ENCODE measurements around the gene TLNRD1.

The TLNRD1 gene

DNA sequence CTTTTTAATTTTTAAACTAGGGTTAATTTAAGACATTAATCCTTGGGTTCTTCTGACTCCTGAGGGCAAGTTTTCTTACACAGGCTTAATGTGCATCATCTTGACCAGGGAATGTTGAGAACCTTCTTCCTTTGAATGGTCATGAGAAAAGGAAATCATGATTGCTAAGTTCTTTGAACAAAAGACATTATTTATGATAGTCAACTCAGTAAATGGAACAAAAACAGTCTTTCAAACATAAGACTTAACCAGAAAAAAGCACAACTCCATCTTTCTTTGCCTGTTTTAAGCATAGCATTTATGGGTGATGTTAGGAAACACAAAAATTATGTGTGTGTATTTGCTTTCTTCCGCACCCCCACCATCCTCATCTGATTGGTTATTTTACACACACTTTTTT, 5.4 kb downstream of the TLNRD1 start:
- Histone ChIP-seq H3K36me3 (ENCODE audit: control insufficient read depth, insufficient read depth, low read length) (peaks cover 4% of the 10 kb centered on the region; the same call in 1 of the 2 replicates), H3K27me3 (replicated peaks; ENCODE audit: control insufficient read depth, insufficient read depth, low read length) (no peaks in the 10 kb centered on the region), H3K4me3 (replicated peaks; ENCODE audit: low read depth, low read length) (no peak overlapping the region)
- TF ChIP-seq, protein P1, sequence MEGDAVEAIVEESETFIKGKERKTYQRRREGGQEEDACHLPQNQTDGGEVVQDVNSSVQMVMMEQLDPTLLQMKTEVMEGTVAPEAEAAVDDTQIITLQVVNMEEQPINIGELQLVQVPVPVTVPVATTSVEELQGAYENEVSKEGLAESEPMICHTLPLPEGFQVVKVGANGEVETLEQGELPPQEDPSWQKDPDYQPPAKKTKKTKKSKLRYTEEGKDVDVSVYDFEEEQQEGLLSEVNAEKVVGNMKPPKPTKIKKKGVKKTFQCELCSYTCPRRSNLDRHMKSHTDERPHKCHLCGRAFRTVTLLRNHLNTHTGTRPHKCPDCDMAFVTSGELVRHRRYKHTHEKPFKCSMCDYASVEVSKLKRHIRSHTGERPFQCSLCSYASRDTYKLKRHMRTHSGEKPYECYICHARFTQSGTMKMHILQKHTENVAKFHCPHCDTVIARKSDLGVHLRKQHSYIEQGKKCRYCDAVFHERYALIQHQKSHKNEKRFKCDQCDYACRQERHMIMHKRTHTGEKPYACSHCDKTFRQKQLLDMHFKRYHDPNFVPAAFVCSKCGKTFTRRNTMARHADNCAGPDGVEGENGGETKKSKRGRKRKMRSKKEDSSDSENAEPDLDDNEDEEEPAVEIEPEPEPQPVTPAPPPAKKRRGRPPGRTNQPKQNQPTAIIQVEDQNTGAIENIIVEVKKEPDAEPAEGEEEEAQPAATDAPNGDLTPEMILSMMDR (IDR thresholded peaks at IDR 0.05; ENCODE audit: insufficient read depth, low read length, poor library complexity, severe bottlenecking), result no peak
- DNase-seq (ENCODE audit: extremely low read depth, insufficient read length), result no peak

DNA sequence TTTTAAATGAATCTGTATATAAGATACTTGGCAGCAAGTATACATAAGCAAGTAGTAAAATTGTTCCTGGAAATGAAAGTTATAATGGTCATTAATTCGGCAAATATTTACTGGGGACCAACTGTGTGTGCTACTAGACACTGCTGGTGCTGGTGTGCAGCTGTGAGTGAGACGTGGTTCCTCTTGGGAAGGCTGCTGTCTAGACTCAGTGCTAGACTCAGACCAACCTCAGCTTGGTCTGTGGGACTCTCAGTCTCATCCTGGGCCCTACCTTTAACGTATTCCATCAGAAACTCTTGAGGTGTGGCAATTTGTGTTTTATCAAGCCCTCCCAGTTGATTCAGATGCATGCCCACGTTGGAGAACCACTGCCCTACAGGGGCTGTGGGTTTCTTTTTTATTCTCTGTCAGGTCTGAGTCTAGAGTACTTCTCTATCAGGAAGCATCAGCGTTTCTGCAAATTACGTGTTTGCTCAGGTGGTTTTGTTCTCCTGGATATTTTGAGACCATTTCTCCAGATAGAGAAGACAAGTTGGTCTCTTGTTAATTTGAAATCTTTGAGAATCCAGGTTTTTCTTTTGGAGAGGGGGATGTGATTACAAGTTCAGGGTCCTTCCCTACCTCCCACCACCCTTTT, 6.8 kb downstream of the TLNRD1 start:
- no peak for DNase-seq (ENCODE audit: extremely low read depth, insufficient read length)

DNA sequence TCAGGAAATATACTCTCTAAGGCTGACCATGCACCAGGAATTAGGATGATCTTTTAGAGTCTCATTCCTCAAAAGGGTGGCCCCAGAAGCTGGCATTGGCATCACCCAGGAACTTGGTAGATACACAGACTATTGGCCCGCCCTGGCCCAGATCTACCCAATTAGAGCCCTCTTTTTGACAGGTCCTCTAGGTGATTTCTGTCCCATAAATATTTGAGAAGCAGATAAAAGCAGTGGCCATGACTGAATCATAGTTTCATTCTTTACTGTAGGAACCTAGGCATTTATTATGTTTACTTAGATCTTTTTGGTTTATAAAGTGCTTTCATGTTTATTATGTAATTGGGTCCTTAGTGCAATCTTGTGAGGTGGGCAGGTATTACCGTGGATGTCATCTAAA, 7.6 kb downstream of the TLNRD1 start:
- no peak for DNase-seq (ENCODE audit: extremely low read depth, insufficient read length)
- Histone ChIP-seq H3K4me3 (replicated peaks; ENCODE audit: low read depth, low read length) (no peak overlapping the region), H3K36me3 (ENCODE audit: control insufficient read depth, insufficient read depth, low read length) (no peaks in the 10 kb centered on the region; the same call in 1 of the 2 replicates), H3K27me3 (replicated peaks; ENCODE audit: control insufficient read depth, insufficient read depth, low read length) (no peaks in the 10 kb centered on the region)
- TF ChIP-seq, protein P1 (IDR thresholded peaks at IDR 0.05; ENCODE audit: insufficient read depth, low read length, poor library complexity, severe bottlenecking), result no peak

More for the DNA sequence above, 6.8 kb downstream of the TLNRD1 start:
- H3K36me3 ChIP-seq (ENCODE audit: control insufficient read depth, insufficient read depth, low read length), result peaks cover 4% of the 10 kb centered on the region; the same call in 1 of the 2 replicates
- no peaks in the 10 kb centered on the region for H3K27me3 ChIP-seq (replicated peaks; ENCODE audit: control insufficient read depth, insufficient read depth, low read length)
- no peak overlapping the region for H3K4me3 ChIP-seq (replicated peaks; ENCODE audit: low read depth, low read length)
- TF ChIP-seq, protein P1 (IDR thresholded peaks at IDR 0.05; ENCODE audit: insufficient read depth, low read length, poor library complexity, severe bottlenecking), result no peak

DNA sequence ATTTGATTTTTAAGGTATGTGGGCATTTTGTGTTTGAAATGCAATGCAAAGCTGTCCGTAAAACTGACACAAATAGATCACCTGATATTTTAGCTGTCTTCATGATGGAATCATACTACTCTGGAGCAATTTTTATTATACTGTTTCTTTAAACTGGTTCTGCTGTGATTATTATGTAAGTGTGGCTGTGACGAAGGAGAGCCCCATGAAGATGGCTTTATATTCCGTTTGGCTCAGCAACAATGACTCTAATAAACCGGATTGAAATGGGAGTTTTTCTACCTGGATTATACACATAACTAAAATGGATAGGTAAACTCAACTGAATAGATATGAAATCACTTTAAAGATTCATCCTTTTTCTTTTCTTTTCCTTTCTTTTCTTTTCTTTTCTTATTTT, 9.4 kb downstream of the TLNRD1 start:
- H3K27me3 ChIP-seq (replicated peaks; ENCODE audit: control insufficient read depth, insufficient read depth, low read length), result no peaks in the 10 kb centered on the region
- TF ChIP-seq, protein P1 (IDR thresholded peaks at IDR 0.05; ENCODE audit: insufficient read depth, low read length, poor library complexity, severe bottlenecking), result no peak
- H3K4me3 ChIP-seq (replicated peaks; ENCODE audit: low read depth, low read length), result no peak overlapping the region
- no peaks in the 10 kb centered on the region for H3K36me3 ChIP-seq (ENCODE audit: control insufficient read depth, insufficient read depth, low read length)
- no peak for DNase-seq (ENCODE audit: extremely low read depth, insufficient read length)

DNA sequence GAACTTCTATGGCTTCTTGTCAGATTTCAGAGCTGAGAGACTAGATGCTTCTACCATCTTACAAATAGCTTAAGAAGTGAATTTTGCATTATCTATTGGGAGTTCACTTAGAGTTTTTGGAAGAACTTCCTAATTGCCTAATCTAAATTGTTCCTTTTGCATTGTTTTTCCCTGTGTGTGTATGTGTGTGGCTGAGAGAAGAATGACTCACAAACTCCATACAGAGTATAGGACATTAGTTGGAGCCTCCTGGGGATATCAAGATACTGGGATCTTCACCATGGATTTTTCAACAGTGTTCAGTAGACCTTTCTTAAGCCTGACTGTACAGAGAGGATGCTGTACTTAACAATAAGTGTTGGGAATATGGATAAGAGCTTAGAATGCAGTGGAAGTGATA, 10.9 kb downstream of the TLNRD1 start:
- TF ChIP-seq, protein P1 (IDR thresholded peaks at IDR 0.05; ENCODE audit: insufficient read depth, low read length, poor library complexity, severe bottlenecking), result no peak
- H3K36me3 ChIP-seq (ENCODE audit: control insufficient read depth, insufficient read depth, low read length), result no peaks in the 10 kb centered on the region
- no peaks in the 10 kb centered on the region for H3K27me3 ChIP-seq (replicated peaks; ENCODE audit: control insufficient read depth, insufficient read depth, low read length)
- no peak overlapping the region for H3K4me3 ChIP-seq (replicated peaks; ENCODE audit: low read depth, low read length)
- DNase-seq (ENCODE audit: extremely low read depth, insufficient read length), result no peak

DNA sequence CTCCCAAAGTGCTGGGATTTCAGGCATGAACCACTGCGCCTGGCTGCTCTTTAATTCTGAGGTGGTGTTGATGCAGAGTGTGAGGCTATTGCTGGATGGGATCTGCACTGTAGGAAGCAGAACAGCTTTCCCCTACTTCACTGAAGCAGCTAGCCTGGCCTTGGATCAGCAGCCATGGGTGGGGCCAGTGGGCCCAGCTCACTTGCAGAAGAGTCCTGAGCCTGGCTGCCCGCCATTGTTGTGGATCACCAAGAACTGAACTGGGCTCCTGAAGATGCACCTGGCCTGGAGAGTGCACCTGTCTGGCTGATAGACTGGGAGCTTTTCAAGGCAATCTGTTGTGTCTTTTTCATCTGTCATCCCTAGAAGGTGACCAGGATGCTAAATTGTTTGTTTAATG, 11.9 kb downstream of the TLNRD1 start:
- no peaks in the 10 kb centered on the region for H3K27me3 ChIP-seq (replicated peaks; ENCODE audit: control insufficient read depth, insufficient read depth, low read length)
- DNase-seq (ENCODE audit: extremely low read depth, insufficient read length), result no peak
- TF ChIP-seq, protein P1 (IDR thresholded peaks at IDR 0.05; ENCODE audit: insufficient read depth, low read length, poor library complexity, severe bottlenecking), result no peak
- H3K36me3 ChIP-seq (ENCODE audit: control insufficient read depth, insufficient read depth, low read length), result no peaks in the 10 kb centered on the region
- no peak overlapping the region for H3K4me3 ChIP-seq (replicated peaks; ENCODE audit: low read depth, low read length)
